Lung microvascular endothelial cell (primary cell): Measurements from ENCODE around the gene DCHS1. TPM values are rescaled to one million over a fixed set of nuclear protein-coding genes. Genes with fewer than 3 reads are reported as not detected.
A peak's percentile ranks its signal among the peaks of the same experiment; 100 is the strongest.
"Not testable (repeated sequence)": the region's sequence is repeated elsewhere in the genome, so short reads cannot be mapped to it uniquely, and the experiment has no call there.

Experiments used
- DNase-seq, 2 donors: peaks; one replicate each; pipeline versions ENCODE4 v3.0.0 to v3.0.0-alpha.2; 2010; ENCODE audit warnings: low read depth in 2 of 2
- total RNA-seq: library from RNA; depleted of rRNA; stranded (reverse); fragments of >200 nt; gene quantifications from 2 replicates; pipeline ENCODE4 v1.2.1, GENCODE V29; 2014

Gene DCHS1, protein sequence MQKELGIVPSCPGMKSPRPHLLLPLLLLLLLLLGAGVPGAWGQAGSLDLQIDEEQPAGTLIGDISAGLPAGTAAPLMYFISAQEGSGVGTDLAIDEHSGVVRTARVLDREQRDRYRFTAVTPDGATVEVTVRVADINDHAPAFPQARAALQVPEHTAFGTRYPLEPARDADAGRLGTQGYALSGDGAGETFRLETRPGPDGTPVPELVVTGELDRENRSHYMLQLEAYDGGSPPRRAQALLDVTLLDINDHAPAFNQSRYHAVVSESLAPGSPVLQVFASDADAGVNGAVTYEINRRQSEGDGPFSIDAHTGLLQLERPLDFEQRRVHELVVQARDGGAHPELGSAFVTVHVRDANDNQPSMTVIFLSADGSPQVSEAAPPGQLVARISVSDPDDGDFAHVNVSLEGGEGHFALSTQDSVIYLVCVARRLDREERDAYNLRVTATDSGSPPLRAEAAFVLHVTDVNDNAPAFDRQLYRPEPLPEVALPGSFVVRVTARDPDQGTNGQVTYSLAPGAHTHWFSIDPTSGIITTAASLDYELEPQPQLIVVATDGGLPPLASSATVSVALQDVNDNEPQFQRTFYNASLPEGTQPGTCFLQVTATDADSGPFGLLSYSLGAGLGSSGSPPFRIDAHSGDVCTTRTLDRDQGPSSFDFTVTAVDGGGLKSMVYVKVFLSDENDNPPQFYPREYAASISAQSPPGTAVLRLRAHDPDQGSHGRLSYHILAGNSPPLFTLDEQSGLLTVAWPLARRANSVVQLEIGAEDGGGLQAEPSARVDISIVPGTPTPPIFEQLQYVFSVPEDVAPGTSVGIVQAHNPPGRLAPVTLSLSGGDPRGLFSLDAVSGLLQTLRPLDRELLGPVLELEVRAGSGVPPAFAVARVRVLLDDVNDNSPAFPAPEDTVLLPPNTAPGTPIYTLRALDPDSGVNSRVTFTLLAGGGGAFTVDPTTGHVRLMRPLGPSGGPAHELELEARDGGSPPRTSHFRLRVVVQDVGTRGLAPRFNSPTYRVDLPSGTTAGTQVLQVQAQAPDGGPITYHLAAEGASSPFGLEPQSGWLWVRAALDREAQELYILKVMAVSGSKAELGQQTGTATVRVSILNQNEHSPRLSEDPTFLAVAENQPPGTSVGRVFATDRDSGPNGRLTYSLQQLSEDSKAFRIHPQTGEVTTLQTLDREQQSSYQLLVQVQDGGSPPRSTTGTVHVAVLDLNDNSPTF (N-terminal part only)
- total RNA-seq = 28.3 and 46.2 TPM in 2 replicates

DNA sequence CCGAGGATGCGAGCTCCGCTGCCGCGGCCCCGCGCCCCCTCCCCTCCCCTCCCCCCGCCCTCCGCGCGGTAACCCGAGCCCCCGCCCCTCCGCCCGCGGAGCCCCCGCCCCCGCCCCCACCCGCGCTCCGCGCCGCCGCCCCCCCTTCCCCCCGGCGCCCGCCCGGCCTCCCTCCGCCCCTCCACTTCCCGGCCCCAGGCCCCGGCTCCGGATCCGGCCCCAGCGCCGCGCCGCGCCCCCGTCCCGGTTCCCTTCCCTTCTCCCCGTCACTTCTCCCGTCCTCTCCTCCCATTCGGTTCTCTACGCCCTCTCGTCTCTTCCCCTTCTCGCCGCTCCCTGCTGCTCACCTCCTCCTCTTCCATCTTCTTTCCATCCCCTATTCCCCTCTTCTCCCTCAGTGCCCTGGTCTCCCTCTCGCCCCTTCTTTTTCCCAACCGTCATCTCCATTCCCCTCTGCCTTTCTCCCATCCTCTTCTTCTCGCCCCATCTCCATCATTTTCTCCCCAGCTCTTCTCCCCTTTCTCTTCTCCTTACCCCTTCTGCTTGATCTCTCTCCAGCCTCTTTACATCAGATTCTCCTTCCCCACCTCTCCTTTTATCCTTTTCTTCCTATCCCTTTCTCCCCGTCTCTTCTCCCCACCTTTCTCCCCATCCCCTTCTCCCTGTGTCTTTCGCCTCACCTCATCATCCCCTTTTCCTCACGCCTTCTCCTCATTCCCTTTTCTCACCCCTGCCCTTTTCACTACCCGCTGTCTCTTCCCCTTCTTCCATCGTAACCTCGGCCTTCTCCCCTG is at the start of gene DCHS1:
Gene DCHS1, minus strand, starts transcription at position 20 of the 794 bp plus-strand sequence. CDS start 14,196 bp downstream, outside the sequence.
- DNase-seq = peak in 1 of 2 donors; percentile 38

DNA sequence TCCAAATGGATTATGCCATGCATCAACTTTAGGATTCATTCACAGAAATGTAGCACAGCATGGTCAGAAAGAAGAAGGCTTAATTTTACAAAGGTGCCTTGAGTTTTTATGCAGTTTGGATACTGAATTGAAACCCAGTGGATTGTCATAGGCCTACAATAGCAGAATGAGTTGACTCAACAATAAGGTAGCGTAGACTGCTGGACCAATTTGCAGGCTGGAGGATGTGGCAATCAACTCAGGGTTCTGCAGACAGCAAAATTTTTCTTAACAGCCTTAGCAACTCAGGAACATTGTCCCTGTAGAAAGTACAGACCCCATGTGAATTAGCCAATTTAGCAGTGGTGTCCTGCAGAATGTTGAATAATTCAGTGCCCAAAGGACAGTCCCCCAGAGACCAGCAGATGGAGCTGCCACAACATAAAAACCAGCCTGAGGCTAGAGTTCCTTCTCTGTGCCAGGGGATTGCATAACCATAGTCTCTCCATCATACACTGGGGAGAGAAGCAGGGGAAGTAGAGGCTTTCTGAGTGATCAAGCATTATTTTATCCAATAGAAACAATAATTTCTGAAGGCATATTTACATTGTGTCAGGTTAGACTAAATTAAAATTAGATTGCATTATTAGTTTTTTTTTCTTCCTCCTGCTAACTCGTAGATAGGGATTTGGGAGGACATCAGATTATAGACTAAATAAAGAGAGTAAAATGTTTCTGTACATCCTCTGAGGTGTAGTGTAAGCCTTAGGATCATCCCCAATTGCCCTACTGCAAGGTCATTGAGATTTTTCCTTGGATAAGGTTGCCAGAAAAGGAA is 47.8 kb upstream of the DCHS1 start:
- DNase-seq = peak; percentile 69 to 84

DNA sequence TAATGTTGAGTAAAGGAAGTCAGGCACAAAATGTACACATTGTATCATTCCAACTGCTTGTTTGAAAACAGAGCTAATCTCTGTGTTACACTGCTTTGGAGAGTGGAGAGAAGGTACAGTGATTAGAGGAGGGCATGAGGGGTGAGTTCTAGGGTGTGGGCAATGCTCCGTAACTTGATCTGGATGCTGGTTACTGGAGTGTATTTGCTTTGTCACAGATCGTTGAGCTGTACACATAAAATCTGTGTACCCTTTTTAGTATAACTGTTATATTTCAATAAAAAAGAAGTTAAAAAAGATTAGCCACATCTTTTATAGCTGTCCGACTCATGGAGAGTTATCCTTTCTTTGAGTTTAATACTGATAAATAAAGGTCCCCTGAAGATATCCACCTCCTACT is 46.3 kb upstream of the DCHS1 start:
- not testable (repeated sequence) for DNase-seq

DNA sequence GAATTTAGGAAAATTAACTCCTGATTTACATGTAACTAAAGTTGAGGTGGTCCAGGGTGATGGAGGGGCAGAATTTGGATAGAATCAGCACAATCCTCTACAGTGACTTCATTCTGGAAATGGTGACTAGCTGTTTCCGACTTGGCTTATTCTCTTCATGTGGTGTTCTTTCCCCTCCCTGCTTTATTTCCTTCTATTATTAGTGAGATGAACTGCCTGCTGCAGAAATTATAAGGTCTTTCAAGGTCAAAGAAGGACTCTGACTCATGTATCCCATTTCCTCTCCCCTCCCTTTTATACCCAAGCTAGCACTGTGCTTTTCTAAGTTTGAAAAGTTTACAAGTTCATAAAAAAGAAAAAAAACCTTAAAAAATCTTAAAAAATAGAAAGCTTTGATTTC is 39.8 kb upstream of the DCHS1 start:
- peak; percentile 92 to 96 for DNase-seq

DNA sequence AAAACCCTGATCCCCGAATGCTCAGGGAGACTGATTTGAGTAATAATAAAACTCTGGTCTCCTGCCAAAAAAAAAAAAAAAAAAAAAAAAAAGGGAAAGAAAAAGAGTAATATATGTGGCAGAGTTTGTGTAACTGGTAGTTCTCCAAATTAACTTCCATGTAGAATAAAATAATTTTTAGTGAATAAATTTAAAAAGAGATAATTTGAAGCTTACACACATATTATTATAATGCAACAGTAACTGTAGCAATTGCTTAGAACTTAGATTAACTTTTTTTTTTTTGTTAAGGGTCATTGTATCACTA is 38.6 kb upstream of the DCHS1 start:
- peak in 1 of 2 donors; percentile 28 for DNase-seq

DNA sequence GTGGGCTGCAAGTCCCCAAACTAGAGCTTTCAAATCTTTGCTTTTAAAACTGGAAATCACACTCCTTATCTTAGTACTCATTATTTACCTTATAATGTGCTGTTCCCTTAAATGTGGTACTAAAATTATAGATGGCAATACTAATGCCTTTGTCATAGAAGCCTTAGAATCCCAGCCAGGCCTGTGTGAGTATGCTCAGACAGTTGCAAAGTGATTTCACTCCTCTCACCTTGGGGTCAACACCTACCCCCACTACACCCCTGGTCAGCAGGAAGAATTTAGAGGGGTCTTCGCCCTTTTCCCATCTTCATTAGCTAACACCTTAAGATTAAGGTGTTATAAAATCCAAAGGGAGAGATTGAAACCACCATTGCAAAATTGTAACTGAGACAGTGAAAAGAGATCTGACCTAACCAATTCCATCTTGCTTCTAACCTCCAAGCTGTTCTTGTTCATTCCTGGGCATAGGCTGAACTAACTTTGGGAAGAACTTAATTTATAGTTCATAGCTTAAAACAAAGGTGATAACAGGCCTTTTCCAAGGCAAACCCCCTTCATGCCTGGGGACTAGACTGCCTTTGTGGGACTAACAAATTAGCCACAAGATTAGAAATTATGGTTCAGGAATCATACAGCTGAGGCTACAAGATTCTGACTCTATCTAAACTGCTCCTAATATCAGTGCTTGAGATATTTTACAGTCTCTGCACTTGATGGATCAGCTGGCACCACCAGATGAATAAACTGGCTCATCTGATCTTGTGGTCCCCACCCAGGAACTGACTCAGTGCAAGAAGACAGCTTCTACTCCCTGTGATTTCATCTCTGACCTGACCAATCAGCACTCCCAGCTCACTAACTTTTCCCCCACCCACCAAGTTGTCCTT is 38.0 kb upstream of the DCHS1 start:
- peak in 1 of 2 donors; percentile 80 for DNase-seq

DNA sequence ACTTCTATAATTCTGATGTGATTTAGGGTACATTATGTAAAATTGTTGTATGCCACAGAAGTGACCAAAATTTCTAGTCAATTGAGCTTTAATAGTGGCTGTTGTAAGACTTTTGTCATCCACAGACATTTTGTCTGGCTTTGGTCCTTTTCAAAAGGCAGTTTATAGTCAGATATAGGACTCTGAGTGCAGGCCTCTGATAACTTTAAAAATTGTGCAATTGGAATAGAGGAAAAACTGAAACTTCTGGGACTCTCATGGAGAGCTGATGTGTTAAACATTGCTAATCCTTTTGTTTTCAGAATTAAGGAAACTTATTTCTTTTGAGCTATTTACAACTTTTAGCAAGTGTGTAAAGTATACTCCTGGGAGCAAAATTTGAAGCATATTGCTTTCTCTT is 36.5 kb upstream of the DCHS1 start:
- DNase-seq = no peak

DNA sequence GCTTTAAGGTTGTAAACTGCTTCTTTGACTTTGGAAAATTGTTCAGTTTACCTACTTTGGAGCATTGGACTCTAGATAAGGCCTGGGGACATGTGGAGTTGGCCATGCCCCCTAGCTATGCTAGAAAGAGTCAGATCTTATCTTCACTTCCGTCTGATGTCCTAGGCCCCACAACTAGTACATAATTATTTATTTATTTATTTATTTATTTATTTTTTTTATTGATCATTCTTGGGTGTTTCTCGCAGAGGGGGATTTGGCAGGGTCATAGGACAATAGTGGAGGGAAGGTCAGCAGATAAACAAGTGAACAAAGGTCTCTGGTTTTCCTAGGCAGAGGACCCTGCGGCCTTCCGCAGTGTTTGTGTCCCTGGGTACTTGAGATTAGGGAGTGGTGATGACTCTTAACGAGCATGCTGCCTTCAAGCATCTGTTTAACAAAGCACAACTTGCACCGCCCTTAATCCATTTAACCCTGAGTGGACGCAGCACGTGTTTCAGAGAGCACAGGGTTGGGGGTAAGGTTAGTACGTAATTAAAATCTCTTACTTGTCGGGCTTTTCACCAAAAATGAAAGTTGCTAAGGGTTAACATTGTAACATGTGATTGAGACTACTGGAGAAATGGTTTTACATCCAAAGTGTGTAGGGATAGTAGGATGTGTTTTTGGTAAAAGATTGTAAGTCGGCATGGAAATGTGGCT is 35.0 kb upstream of the DCHS1 start:
- DNase-seq = not testable (repeated sequence)

DNA sequence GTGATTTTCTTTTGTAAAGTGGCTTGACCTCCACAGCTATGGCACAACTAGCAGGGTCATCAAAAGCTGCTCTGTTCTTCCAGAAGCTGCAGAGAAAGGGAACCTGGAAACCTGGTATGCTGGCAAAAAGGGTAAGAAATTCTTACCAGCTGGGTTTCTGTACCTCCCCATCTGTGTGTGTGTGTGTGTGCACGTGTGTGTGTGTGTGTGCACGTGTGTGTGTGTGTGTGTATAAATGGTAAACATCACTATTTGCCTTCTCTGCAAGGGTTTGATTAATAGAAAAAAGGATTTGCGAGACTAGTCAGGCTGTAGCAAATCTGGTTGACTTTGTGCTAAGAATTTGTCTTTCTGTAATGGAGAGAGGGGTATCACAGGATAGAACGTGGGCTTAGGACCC is 32.3 kb upstream of the DCHS1 start:
- no peak for DNase-seq

DNA sequence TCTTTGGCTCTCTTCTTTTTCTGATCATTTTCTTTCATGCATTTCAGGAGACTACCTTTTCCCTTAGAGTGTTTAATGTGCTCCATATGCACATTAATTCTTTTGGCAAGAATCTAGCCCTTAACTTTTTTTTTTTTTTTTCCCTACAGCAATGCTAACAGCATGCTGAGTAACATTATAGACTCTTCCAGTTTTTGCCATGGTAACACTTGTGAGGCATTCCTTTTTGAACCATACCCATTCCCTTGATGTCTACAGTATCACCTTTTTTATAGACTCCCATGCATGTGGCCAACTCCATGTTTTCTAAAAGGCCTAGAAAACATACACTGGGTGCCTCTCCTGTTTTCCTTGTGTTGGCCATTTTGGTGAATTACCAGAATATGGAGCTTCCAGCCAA is 30.4 kb upstream of the DCHS1 start:
- DNase-seq = no peak

DNA sequence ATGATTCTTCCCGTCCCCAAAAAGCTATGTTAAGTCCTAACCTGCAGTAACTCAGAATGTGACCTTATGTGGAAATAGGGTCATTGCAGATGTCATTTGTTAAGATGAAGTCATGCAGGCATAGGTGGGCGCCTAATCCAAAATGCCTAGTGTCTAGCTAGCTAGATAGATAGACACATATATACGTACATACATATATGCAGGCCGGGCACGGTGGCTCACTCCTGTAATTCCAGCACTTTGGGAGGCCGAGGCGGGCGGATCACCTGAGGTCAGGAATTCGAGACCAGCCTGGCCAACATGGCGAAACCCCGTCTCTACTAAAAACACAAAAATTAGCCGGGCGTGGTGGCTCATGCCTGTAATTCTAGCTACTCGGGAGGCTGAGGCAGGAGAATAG is 28.5 kb upstream of the DCHS1 start:
- not testable (repeated sequence) for DNase-seq

DNA sequence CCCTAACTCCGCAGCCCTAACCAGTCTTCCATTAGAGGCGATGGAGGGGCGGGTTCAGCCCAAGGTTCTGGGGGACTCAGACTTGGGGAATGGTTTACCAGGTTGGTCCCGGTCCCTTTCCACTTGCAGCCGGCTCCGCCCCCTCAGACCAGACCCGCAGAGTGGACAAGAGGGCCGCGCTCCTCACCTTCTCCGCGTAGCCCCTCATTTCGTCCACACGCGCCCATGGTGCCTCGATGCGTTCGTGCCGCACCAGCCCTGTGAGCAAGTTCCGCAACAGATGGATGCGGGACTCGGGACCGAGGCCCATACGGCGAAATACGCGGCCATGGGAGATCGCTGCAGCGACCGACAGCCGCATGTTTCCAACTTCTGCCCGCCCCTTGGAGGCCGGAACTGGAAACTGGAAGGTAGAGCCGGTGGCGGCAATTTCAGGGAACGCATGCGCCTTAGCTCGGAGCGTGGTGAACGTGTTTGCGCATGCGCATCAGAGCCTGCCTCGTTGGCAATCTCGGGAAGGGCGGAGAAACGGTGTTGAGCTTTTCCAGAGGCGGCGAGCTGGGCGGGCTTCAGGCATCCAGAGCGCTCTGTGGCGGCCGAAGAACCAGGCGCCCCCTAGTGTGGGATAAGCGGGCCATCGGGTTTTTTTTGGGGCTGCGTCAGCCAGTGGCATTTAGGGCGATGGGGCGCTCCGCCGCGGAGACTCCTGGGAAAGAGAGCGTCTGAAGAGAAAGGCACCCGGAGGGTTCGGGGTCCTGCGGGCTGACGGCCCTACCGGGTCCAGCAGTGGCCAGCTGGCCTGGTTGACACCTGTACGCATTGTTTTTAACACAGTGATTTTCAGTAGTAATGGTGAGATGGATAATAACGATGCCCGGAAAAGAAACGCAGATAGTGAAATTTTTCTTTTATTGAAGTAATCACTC is 27.6 kb upstream of the DCHS1 start, which contains the start of gene MRPL17:
Gene MRPL17, minus strand, starts transcription at position 405 of the 926 bp plus-strand sequence. Its CDS starts 44 bp downstream, at position 361.
- DNase-seq = peak; percentile 99 to 100

DNA sequence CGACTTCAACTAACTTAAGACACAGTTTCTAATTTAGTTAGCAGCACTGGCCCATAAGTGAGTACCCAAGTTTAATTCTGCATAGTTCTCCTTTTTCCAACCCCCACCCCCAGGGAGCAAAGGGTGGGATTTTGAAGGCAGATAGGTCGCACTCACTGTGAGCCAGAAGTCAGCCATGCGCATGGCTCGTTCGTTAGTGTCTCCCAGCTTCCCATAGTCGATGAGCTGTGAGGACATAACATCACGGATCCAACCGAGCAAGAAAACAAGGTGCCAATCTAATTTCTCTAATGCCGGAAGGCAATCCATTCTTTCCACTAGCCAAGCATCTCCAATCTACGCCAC is 27.0 kb upstream of the DCHS1 start:
- no peak for DNase-seq

DNA sequence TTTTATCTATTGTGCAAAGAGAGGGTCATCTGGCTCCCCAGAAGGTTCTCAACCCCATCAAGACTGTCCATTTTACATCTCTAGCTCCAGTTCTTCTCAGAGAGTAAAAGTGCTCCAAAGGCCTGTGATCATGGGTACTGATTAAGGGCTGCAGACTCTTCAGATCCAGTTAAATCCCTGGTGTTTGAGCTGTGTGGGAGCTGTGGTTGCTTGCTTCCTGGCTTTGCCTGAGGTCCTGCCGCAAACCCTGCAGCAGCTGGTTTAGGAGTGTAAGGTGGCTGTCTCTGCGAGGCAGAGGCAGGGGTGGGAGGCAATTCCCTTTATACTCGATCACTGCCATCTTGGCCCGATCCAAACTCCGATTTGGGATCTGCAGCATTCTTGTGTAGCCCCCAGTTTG is 26.3 kb upstream of the DCHS1 start:
- peak in 1 of 2 donors; percentile 21 for DNase-seq

DNA sequence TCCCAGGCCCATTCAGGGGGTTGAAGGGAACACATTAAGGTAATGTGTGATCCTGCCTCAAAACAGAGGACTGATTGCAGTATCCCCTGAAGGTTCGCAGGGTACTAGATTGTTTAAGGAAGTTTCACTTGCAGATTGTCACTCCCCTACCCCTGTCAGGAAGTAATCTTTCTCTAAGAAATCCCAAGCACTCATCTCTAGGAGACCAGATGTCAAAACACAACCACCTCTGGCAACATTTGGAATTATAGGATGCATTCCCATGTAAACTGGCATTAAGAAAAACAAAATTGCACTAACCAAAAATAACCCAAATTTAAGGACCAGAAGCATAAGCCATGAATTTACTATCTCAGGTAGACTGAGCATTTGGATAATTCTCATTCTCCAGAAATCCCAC is 25.9 kb upstream of the DCHS1 start:
- peak in 1 of 2 donors; percentile 64 for DNase-seq

DNA sequence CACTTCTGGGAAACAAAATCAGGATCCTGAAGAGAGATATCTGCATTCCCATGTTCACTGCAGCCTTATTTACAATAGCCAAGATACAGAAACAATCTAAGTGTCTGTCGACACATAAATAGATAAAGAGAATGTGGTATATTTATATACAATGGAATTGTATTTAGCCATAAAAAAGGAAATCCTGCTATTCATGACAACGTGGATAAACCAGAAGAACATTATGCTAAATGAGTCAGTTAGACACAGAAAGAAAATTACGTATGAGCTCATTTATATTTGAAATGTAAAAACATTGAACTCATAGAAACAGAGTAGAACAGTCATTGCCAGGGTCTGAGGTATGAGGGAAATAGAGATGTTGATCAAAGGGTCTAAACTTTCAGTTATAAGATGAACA is 21.4 kb upstream of the DCHS1 start:
- peak; percentile 35 to 55 for DNase-seq

DNA sequence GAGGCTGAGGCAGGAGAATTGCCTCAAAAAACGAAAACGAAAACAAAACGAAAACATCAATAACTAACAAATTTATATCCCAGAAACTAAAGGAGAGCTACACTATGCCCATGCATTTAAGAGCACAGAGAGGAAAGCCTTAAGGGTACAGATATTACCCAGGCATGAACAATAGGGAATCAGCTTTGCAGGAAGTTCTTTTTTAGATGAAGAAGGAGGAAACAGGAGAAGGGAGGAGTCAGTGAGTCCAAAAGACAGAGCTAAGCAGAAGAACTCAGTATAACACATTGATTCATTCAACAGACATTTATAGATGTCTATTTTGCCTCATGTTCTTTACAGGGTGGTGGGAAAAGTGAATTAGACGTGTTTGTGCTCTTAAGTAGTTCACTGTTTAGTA is 19.3 kb upstream of the DCHS1 start:
- DNase-seq = peak in 1 of 2 donors; percentile 53
